ENCODE measurements around the gene CPAMD8.
"Not testable (repeated sequence)": the region's sequence is repeated elsewhere in the genome, so short reads cannot be mapped to it uniquely, and the experiment has no call there.

CPAMD8 gene

DNA sequence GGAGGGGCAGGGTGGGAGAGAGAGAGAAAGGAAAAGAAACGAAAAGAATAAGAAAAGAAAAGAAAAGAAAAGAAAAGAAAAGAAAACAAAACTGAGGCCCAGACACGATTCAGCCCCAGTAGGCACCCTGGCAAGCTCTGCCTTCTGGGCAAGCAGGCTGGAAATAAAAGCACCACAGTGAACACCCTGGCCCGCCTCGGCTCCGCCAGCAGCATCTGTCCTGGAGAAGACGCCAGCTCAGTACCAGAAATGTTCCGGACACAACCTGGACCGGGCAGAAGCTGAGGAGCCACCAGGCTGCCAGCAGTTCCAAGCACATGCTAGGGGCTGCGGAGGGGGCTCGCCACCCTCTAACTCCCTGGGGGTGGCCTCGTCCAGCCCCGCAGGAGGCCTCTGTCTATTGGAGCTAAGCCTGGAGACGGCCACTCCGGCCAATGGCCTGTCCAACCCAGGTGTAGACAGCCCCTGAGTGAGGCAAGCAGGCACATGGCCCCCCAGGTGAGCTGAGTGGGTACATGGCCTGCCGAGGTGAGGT, 11.4 kb upstream of the CPAMD8 start:
- DNase-seq, result no peak

GRCh38 chr19:17037184-17037583, 10.6 kb upstream of the CPAMD8 start:
- no peak for DNase-seq

- no peak for DNase-seq
Observed at GRCh38 chr19:17036640-17037039, 10.0 kb upstream of the CPAMD8 start.

DNA sequence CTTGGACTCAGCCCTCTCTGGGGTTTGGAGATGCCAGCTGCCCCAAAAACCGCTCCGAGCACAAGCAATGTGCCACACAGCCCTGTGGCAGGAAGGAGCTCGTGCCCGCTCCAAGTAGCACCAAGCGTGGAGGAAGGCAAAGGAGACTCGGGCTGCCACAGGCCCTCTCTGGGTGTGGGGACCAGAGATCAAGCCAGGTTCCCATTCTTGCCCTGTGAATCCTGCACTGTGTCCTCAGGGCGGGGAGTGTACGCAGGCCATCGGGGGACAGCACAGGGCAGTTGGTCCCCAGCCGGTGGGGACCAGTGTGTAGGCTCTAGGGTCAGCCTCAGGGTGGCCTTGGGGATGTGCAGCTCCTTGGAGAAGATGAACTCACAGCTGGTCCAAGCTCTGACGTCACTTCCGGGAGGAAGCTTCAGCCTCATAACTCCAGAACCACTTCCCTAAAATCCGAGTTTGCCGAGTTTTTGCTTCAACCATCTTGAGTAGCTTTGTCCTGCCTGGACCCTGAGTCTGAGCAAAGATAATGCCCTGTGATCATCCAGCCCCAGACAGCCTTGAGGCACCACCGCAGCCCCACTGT, 9.3 kb upstream of the CPAMD8 start:
- DNase-seq, result no peak

- DNase-seq, result no peak
Observed at GRCh38 chr19:17031741-17032140, 5.1 kb upstream of the CPAMD8 start.

GRCh38 chr19:17027535-17027975, 945 bp upstream of the CPAMD8 start:
- DNase-seq, result no peak

- no peak for DNase-seq
Observed at GRCh38 chr19:17025991-17026658, 485 bp downstream of the CPAMD8 start.

DNA sequence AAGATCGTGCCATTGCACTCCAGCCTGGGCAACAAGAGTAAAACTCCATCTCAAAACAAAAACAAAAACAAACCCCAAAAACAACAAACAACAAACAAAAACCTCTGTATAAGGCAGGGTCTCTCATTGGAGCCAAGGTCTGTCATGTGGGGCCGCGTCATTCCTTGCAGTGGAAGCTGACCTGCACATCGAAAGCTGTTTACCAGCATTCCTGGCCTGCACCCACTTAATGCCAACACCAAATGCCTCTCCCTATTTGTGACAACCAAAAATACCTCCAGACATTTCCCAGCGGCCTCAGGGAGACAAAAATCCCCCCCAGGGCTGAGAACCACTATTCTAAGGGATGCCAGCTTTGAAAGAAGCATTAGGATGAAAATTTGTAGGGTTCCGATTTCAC, 1.2 kb downstream of the CPAMD8 start:
- no peak for DNase-seq

DNA sequence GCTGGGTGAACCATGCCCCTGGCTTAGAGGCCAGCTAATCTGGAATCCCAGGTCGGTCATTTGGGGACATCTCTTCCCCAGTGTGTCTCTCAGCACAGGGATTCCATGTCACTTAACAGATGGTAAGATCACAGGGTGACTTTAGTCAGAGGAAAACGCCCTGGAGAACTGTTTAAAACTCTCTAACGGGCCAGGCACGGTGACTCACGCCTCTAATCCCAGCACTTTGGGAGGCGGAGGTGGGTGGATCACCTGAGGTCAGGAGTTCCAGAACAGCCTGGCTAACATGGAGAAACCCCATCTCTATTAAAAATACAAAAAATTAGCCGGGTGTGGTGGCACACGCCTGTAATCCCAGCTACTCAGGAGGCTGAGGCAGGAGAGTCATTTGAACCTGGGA, 1.7 kb downstream of the CPAMD8 start:
- not testable (repeated sequence) for DNase-seq

DNA sequence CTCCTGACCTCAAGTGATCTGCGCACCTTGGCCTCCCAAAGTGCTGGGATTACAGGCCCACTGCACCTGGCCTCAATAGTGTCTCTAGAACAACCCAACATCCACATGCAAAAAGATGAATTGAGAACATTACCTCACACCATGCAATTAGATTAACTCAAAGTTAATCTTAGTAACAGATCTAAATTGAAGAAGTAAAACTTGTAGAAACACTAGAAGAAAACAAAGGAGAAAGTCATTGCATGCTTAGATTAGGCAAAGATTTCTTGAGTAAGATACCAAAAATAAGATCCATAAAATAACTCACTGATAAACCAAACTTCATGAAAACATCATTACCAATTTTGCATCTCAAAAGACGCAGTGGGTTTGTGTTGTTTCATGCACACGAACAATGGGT, 2.8 kb downstream of the CPAMD8 start:
- no peak for DNase-seq

DNA sequence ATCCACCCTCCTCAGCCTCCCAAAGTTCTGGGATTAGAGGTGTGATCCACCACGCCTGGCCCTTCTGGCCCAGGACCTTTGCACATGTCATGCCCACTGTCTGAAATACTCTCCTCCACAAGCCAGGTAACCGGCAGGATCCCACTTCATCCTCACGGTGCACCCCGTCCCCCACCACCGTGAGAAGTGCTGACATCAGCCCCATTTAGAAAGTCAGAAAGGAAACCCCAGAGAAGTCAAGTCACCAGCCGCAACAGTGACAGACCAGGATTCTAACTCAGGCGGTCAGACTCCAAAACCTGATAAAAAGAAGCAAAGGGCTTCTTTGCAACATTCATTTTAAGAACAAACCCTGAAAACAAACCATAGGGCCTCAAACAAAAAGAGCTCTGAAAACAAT, 3.9 kb downstream of the CPAMD8 start:
- no peak for DNase-seq

GRCh38 chr19:17021793-17022590, 4.6 kb downstream of the CPAMD8 start:
- DNase-seq, result no peak

- DNase-seq, result no peak
Observed at GRCh38 chr19:17021328-17021727, 5.3 kb downstream of the CPAMD8 start.

GRCh38 chr19:17020823-17021222, 5.8 kb downstream of the CPAMD8 start:
- DNase-seq, result no peak

GRCh38 chr19:17020385-17020784, 6.2 kb downstream of the CPAMD8 start:
- DNase-seq, result no peak

- not testable (repeated sequence) for DNase-seq
Observed at GRCh38 chr19:17014212-17014861, 12.3 kb downstream of the CPAMD8 start.

DNA sequence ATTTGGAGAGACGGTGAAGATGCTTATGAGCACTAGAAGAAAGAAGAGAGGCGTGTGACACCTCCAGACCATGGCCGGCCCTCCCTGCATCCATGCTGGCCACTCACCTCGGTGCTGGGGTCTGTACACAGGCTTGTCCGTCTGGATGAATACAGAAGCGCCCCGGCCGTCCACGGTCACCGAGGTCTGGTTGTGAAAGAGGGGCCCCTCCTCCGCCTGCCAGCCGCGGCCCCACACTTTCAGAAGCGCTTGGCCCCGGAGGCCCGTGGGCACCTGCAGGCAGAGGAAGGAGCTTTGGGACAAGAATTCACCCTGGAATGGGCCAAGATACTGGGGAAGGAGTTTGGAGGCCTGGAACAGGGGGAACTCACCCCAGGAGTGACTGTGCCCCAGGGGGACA, 15.1 kb downstream of the CPAMD8 start:
- DNase-seq, result no peak

- no peak for DNase-seq
Observed at GRCh38 chr19:17006579-17006978, 20.0 kb downstream of the CPAMD8 start.

- DNase-seq, result no peak
Observed at GRCh38 chr19:17005000-17005399, 21.6 kb downstream of the CPAMD8 start.

DNA sequence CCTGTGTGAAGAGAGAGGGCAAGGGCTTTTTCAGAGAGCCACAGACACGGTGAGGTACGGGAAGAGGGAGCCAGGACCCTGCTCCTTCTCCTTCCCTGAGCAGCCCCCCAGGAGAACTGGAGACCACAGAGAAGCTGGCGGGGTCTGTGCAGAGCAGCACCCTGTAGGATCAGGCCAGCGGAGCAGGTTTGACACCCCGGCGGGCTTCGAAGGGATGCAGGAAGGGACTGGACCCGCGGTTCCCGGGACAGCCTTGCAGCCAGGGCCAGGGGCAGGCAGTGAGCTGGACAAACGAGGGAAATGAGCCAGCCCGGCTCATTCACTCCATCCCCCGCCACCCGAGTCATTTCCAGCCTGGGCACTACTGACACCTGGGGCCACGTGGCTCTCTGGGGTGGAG, 22.2 kb downstream of the CPAMD8 start:
- no peak for DNase-seq

GRCh38 chr19:17002455-17002854, 24.2 kb downstream of the CPAMD8 start:
- no peak for DNase-seq

DNA sequence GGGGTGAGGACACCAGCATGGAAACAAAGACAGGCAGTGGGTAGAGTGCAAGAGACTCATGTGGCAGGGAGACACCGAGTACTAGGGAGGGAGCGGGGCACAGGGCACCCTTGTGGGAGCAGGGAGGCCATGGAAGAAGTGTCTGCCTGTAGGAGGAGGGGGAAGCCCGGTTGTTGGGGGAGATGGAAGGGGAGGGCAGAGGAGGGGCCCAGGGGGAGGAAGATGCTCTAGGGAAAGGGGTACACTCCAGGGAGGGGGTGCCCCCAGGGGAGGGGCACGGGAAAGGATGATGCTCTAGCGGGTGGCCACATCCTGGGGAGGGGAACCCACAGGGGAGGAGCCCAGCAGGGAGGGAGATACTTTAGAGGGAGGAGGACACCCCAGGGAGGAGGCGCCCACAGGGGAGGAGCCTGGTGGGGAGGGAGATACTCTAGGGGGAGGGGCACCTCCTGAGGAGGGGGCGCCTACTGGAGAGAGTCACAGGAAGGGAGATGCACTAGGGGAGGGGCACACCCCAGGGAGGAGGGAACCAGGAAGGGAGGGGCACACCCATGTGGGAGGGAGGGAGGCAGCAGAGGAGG, 24.9 kb downstream of the CPAMD8 start:
- no peak for DNase-seq

- DNase-seq, result no peak
Observed at GRCh38 chr19:16998635-16999194, 27.9 kb downstream of the CPAMD8 start.

Data from NCI-H1930 (cell line).